GM23338 (cell line): Measurements from ENCODE around the gene BICC1. TPM values are rescaled to one million over a fixed set of nuclear protein-coding genes. Genes with fewer than 3 reads are reported as not detected.

Source experiments
- ATAC-seq: fragments of 200-7000 bp; cut with Tn5 transposase; 3 replicates; pipeline ENCODE4 v1.9.1; 2020
- DNase-seq: peaks from one replicate; pipeline ENCODE4 v3.0.0-alpha.2; 2015; ENCODE audit warnings: low spot score
- H2AFZ ChIP-seq: fragments of 200-600 bp; sonication (generic); 2 replicates; pipeline ENCODE4 v1.8.0; 2016; ENCODE audit warnings: antibody characterized with exemption, mild to moderate bottlenecking, moderate library complexity
- H3F3A ChIP-seq: fragments of 200-600 bp; sonication (generic); replicated peaks from 2 replicates; pipeline ENCODE4 v1.8.0; 2017; ENCODE audit warnings: antibody characterized with exemption, mixed run types, low read depth
- H3K27ac ChIP-seq: fragments of 200-600 bp; sonication (generic); 2 replicates; pipeline ENCODE4 v1.6.1; 2016; ENCODE audit warnings: low read depth
- H3K27me3 ChIP-seq: fragments of 200-600 bp; sonication (generic); 2 replicates; pipeline ENCODE4 v1.8.0; 2016; ENCODE audit warnings: mild to moderate bottlenecking, mixed run types, moderate library complexity; ENCODE audit not compliant: insufficient read depth
- H3K36me3 ChIP-seq: fragments of 200-600 bp; sonication (generic); 2 replicates; pipeline ENCODE4 v1.8.0; 2016; ENCODE audit warnings: mild to moderate bottlenecking; ENCODE audit not compliant: insufficient read depth
- H3K4me1 ChIP-seq: fragments of 200-600 bp; sonication (generic); 2 replicates; pipeline ENCODE4 v1.8.0; 2016; ENCODE audit warnings: mild to moderate bottlenecking, moderate library complexity; ENCODE audit not compliant: insufficient read depth
- H3K4me2 ChIP-seq: fragments of 200-600 bp; sonication (generic); 2 replicates; pipeline ENCODE4 v1.7.1; 2017; ENCODE audit warnings: mixed run types
- H3K4me3 ChIP-seq: fragments of 200-600 bp; sonication (generic); 2 replicates; pipeline ENCODE4 v1.6.1; 2016; ENCODE audit warnings: mixed run types
- H3K79me2 ChIP-seq: fragments of 200-600 bp; sonication (generic); replicated peaks from 2 replicates; pipeline ENCODE4 v1.8.0; 2017; ENCODE audit warnings: mild to moderate bottlenecking; ENCODE audit not compliant: insufficient read depth
- H3K9me2 ChIP-seq: fragments of 200-600 bp; sonication (generic); 2 replicates; pipeline ENCODE4 v1.8.0; 2017; ENCODE audit not compliant: insufficient read depth
- H4K20me1 ChIP-seq: fragments of 200-600 bp; sonication (generic); replicated peaks from 2 replicates; pipeline ENCODE4 v1.8.0; 2017; ENCODE audit warnings: mild to moderate bottlenecking; ENCODE audit not compliant: insufficient read depth
- H3K27ac Mint-ChIP-seq: 2 replicates; pipeline ENCODE4 v1.8.0; 2020; ENCODE audit warnings: inconsistent platforms, mild to moderate bottlenecking, moderate library complexity, mixed read lengths
- H3K27me3 Mint-ChIP-seq: 3 replicates; pipeline ENCODE4 v1.8.0; 2022; ENCODE audit warnings: low read depth, mild to moderate bottlenecking, moderate library complexity, mixed read lengths, inconsistent platforms; ENCODE audit not compliant: insufficient read depth, poor library complexity
- H3K36me3 Mint-ChIP-seq: 3 replicates; pipeline ENCODE4 v1.8.0; 2021; ENCODE audit warnings: low read depth, mild to moderate bottlenecking, inconsistent platforms, moderate library complexity, mixed read lengths
- H3K4me1 Mint-ChIP-seq: 3 replicates; pipeline ENCODE4 v1.8.0; 2020; ENCODE audit warnings: mild to moderate bottlenecking, inconsistent platforms, mixed read lengths
- H3K4me3 Mint-ChIP-seq: 3 replicates; pipeline ENCODE4 v1.8.0; 2021; ENCODE audit warnings: moderate library complexity, mild to moderate bottlenecking, inconsistent platforms, mixed read lengths
- H3K9me3 Mint-ChIP-seq: 3 replicates; pipeline ENCODE4 v1.8.0; 2020; ENCODE audit warnings: moderate library complexity, mild to moderate bottlenecking, inconsistent platforms, mixed read lengths
- EZH2phosphoT487 ChIP-seq: fragments of 200-600 bp; sonication (generic); IDR thresholded peaks from one replicate; pipeline ENCODE4 v1.8.1; 2018; ENCODE audit warnings: antibody characterized with exemption; ENCODE audit not compliant: unreplicated experiment
- NANOG ChIP-seq: IDR thresholded peaks from 2 replicates; pipeline ENCODE4 v1.6.1; 2016; ENCODE audit warnings: antibody characterized with exemption, borderline replicate concordance
- POLR2AphosphoS5 ChIP-seq: IDR thresholded peaks from 2 replicates; pipeline ENCODE4 v1.6.1; 2016; ENCODE audit warnings: antibody characterized with exemption, low read depth
- ZNF114 ChIP-seq: fragments of 250-450 bp; sonication (Bioruptor Pico); IDR thresholded peaks from 2 replicates; pipeline ENCODE4 v1.5.0; 2020; ENCODE audit warnings: mild to moderate bottlenecking, moderate library complexity
- polyA plus RNA-seq: library from polyadenylated mRNA; unstranded; fragments of >200 nt; fragmentation: Nextera tagmentation; extraction: Ambion mirVana; gene quantifications from 2 replicates; pipeline ENCODE4 v1.2.1, GENCODE V29; 2016
- total RNA-seq: library from RNA; depleted of rRNA; stranded (reverse); fragments of >200 nt; shearing (Covaris generic); gene quantifications from 2 replicates; pipeline ENCODE4 v1.2.3, GENCODE V29; 2014
- TF ChIP-seq, protein P1 (sequence below): fragments of 250-450 bp; sonication (Bioruptor Pico); IDR thresholded peaks from 2 replicates; pipeline ENCODE4 v1.5.0; 2020; ENCODE audit warnings: mild to moderate bottlenecking, moderate library complexity
- TF ChIP-seq, protein P2 (sequence below): IDR thresholded peaks from 2 replicates; pipeline ENCODE4 v1.6.1; 2016; ENCODE audit warnings: antibody characterized with exemption
- TF ChIP-seq, protein P3 (sequence below): IDR thresholded peaks from one replicate; pipeline ENCODE4 v1.6.1; 2018; ENCODE audit warnings: antibody characterized with exemption; ENCODE audit not compliant: unreplicated experiment

Gene BICC1
- total and polyA plus RNA-seq, 2 experiments from 2014 or later, result 1.3 to 2.2 TPM

DNA sequence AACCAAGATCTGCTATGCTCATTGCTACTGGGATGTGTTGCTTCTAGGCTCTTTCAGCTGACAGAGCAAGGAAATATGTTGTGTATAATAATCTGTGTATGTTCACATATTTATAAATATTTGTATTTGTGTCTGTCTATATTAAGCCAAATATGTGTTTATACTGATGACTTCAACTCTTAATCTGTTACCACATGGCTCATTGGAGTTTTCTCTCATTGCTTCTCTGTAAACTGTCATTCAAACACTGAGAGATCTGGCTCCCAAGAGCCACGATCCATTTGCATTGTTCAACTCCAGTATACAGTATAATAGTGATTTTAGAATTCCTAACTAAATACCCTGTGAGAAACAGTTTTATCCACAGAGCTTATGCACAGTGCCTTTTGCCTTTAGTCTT lies 35.3 kb downstream of the BICC1 start:
- no peaks in the 10 kb centered on the region for H3K27me3 ChIP-seq
- no peak overlapping the region for H3K4me3 Mint-ChIP-seq
- H3K27ac Mint-ChIP-seq, result no peak overlapping the region
- H3K36me3 Mint-ChIP-seq, result no peaks in the 10 kb centered on the region
- H3K79me2 ChIP-seq, result no peaks in the 10 kb centered on the region
- no peaks in the 10 kb centered on the region for H3K9me3 Mint-ChIP-seq
- no peaks in the 10 kb centered on the region for H3K4me1 ChIP-seq
- no peak overlapping the region for H2AFZ ChIP-seq
- H3K4me1 Mint-ChIP-seq, result no peaks in the 10 kb centered on the region
- H3K9me2 ChIP-seq, result no peaks in the 10 kb centered on the region
- DNase-seq, result no peak
- H3K36me3 ChIP-seq, result no peaks in the 10 kb centered on the region
- H3K27me3 Mint-ChIP-seq, result peaks cover 1% of the 10 kb centered on the region
- no peak overlapping the region for H3K27ac ChIP-seq
- TF ChIP-seq, protein P1, sequence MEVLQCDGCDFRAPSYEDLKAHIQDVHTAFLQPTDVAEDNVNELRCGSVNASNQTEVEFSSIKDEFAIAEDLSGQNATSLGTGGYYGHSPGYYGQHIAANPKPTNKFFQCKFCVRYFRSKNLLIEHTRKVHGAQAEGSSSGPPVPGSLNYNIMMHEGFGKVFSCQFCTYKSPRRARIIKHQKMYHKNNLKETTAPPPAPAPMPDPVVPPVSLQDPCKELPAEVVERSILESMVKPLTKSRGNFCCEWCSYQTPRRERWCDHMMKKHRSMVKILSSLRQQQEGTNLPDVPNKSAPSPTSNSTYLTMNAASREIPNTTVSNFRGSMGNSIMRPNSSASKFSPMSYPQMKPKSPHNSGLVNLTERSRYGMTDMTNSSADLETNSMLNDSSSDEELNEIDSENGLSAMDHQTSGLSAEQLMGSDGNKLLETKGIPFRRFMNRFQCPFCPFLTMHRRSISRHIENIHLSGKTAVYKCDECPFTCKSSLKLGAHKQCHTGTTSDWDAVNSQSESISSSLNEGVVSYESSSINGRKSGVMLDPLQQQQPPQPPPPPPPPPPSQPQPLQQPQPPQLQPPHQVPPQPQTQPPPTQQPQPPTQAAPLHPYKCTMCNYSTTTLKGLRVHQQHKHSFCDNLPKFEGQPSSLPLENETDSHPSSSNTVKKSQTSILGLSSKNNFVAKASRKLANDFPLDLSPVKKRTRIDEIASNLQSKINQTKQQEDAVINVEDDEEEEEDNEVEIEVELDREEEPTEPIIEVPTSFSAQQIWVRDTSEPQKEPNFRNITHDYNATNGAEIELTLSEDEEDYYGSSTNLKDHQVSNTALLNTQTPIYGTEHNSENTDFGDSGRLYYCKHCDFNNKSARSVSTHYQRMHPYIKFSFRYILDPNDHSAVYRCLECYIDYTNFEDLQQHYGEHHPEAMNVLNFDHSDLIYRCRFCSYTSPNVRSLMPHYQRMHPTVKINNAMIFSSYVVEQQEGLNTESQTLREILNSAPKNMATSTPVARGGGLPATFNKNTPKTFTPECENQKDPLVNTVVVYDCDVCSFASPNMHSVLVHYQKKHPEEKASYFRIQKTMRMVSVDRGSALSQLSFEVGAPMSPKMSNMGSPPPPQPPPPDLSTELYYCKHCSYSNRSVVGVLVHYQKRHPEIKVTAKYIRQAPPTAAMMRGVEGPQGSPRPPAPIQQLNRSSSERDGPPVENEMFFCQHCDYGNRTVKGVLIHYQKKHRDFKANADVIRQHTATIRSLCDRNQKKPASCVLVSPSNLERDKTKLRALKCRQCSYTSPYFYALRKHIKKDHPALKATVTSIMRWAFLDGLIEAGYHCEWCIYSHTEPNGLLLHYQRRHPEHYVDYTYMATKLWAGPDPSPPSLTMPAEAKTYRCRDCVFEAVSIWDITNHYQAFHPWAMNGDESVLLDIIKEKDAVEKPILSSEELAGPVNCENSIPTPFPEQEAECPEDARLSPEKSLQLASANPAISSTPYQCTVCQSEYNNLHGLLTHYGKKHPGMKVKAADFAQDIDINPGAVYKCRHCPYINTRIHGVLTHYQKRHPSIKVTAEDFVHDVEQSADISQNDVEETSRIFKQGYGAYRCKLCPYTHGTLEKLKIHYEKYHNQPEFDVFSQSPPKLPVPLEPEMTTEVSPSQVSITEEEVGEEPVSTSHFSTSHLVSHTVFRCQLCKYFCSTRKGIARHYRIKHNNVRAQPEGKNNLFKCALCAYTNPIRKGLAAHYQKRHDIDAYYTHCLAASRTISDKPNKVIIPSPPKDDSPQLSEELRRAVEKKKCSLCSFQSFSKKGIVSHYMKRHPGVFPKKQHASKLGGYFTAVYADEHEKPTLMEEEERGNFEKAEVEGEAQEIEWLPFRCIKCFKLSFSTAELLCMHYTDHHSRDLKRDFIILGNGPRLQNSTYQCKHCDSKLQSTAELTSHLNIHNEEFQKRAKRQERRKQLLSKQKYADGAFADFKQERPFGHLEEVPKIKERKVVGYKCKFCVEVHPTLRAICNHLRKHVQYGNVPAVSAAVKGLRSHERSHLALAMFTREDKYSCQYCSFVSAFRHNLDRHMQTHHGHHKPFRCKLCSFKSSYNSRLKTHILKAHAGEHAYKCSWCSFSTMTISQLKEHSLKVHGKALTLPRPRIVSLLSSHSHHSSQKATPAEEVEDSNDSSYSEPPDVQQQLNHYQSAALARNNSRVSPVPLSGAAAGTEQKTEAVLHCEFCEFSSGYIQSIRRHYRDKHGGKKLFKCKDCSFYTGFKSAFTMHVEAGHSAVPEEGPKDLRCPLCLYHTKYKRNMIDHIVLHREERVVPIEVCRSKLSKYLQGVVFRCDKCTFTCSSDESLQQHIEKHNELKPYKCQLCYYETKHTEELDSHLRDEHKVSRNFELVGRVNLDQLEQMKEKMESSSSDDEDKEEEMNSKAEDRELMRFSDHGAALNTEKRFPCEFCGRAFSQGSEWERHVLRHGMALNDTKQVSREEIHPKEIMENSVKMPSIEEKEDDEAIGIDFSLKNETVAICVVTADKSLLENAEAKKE (CRISPR knock-in tag), result no peak
- TF ChIP-seq, protein P2, sequence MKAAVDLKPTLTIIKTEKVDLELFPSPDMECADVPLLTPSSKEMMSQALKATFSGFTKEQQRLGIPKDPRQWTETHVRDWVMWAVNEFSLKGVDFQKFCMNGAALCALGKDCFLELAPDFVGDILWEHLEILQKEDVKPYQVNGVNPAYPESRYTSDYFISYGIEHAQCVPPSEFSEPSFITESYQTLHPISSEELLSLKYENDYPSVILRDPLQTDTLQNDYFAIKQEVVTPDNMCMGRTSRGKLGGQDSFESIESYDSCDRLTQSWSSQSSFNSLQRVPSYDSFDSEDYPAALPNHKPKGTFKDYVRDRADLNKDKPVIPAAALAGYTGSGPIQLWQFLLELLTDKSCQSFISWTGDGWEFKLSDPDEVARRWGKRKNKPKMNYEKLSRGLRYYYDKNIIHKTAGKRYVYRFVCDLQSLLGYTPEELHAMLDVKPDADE, result no peak
- TF ChIP-seq EZH2phosphoT487 (no peak), POLR2AphosphoS5 (no peak), NANOG (no peak), ZNF114 (CRISPR knock-in tag) (no peak)
- TF ChIP-seq, protein P3, sequence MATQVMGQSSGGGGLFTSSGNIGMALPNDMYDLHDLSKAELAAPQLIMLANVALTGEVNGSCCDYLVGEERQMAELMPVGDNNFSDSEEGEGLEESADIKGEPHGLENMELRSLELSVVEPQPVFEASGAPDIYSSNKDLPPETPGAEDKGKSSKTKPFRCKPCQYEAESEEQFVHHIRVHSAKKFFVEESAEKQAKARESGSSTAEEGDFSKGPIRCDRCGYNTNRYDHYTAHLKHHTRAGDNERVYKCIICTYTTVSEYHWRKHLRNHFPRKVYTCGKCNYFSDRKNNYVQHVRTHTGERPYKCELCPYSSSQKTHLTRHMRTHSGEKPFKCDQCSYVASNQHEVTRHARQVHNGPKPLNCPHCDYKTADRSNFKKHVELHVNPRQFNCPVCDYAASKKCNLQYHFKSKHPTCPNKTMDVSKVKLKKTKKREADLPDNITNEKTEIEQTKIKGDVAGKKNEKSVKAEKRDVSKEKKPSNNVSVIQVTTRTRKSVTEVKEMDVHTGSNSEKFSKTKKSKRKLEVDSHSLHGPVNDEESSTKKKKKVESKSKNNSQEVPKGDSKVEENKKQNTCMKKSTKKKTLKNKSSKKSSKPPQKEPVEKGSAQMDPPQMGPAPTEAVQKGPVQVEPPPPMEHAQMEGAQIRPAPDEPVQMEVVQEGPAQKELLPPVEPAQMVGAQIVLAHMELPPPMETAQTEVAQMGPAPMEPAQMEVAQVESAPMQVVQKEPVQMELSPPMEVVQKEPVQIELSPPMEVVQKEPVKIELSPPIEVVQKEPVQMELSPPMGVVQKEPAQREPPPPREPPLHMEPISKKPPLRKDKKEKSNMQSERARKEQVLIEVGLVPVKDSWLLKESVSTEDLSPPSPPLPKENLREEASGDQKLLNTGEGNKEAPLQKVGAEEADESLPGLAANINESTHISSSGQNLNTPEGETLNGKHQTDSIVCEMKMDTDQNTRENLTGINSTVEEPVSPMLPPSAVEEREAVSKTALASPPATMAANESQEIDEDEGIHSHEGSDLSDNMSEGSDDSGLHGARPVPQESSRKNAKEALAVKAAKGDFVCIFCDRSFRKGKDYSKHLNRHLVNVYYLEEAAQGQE, result no peak
- H3K4me3 ChIP-seq, result no peak overlapping the region
- no peaks in the 10 kb centered on the region for H4K20me1 ChIP-seq
- no peaks in the 10 kb centered on the region for H3F3A ChIP-seq
- no peak overlapping the region for H3K4me2 ChIP-seq
- no peak for ATAC-seq
